ENCODE results near the gene NRSN2.

GRCh38 chr20:301886-302848 is 44.7 kb upstream of the NRSN2 start:
- TF ChIP-seq POLR2A (IDR thresholded peaks at IDR 0.05) (no peak), CTCF (IDR thresholded peaks at IDR 0.05) (no peak)
